Measurements from ENCODE around the gene SH2D3A.

DNA sequence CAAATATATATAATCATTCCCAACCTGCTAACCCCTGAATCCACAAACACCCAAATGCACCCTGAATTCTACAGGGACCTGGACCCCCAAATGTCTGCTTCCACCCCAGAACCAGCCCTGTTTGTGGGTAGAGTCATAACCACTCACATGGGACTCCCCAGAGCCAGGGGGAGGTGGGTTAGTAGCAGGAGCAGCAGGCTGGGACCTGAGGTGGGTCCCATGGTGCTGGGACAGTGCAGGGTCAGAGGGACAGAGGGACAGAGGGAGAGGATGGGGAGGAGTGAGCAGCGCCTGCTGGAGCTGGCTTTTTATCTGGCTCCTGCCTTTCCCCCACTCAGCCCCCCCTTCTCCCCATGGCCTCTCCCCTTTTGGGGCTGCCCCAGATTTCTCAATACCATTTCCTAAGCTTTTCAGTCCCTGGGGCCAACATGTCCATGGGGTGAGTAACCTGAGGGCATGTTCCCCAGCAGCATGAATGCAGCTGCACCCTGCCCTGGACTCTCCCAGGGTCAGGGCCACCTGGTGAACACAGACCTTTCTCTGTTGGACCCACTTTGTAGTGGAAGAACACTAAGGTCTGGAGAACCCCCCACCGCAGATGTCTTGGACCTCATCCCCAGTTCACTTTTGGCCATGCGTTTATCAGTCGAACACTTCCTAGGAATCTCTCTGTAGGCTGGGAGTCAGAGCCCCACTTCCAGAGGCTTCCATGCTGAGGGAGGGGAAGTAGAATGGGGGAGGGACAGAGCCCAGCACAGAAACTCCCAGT lies 46.7 kb downstream of the SH2D3A start, which contains the start of gene C3:
- no peak for TF ChIP-seq POLR2A (IDR thresholded peaks at IDR 0.05; ENCODE audit: low read depth, low read length)
- TF ChIP-seq, protein P1, sequence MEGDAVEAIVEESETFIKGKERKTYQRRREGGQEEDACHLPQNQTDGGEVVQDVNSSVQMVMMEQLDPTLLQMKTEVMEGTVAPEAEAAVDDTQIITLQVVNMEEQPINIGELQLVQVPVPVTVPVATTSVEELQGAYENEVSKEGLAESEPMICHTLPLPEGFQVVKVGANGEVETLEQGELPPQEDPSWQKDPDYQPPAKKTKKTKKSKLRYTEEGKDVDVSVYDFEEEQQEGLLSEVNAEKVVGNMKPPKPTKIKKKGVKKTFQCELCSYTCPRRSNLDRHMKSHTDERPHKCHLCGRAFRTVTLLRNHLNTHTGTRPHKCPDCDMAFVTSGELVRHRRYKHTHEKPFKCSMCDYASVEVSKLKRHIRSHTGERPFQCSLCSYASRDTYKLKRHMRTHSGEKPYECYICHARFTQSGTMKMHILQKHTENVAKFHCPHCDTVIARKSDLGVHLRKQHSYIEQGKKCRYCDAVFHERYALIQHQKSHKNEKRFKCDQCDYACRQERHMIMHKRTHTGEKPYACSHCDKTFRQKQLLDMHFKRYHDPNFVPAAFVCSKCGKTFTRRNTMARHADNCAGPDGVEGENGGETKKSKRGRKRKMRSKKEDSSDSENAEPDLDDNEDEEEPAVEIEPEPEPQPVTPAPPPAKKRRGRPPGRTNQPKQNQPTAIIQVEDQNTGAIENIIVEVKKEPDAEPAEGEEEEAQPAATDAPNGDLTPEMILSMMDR (IDR thresholded peaks at IDR 0.05; ENCODE audit: extremely low read depth in 1 of 2, insufficient read depth in 1 of 2, low read depth in 1 of 2, low read length in 2 of 2) = no peak
- no peak for TF ChIP-seq EZH2 (IDR thresholded peaks at IDR 0.05; ENCODE audit: borderline replicate concordance, low read depth, low read length, severe bottlenecking)
- TF ChIP-seq MYC (IDR thresholded peaks at IDR 0.05; ENCODE audit: low read depth, low read length) = no peak
- TF ChIP-seq, protein P2, sequence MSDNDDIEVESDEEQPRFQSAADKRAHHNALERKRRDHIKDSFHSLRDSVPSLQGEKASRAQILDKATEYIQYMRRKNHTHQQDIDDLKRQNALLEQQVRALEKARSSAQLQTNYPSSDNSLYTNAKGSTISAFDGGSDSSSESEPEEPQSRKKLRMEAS (IDR thresholded peaks at IDR 0.05; ENCODE audit: insufficient read depth, insufficient read length) = no peak
